Measurements from ENCODE around the gene AOC1.

The AOC1 gene

DNA sequence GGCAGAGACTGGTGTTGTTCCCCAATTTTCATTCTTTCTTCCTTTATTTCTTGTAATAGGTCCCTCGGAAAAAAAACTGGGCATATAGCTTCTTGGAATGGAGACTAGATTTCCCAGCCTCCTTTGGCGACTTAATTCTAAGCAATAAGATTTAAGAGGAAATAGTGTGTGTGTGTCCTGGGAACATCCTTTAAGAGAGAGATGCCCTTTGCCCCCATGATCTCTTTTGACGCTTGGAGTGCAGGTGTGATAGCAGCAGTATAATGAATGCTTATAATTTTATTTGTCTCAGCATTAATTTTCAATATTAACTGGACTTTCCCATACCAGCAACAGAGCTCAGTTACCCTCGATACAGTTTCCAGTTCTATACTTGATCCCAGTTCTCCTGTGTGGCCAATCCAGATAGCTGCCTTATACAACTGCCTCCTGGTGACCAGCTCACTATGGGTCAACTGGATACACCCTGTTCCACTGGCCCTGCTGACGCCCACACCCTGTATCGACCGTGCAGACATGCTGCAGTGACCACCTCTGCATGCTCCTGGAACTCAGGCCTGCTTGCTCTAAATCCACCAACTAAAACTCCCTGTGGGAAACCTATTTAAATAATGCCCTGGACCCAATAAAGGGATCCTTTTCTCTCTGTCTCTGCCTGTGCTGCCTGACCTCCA, 37.9 kb upstream of the AOC1 start:
- Histone ChIP-seq H3K9me3 (ENCODE audit: insufficient read depth, low read length) (peaks cover 7% of the 10 kb centered on the region), H3K9ac (ENCODE audit: insufficient read length, low read depth) (no peak overlapping the region), H3K4me1 (ENCODE audit: insufficient read depth, insufficient read length) (no peaks in the 10 kb centered on the region), H3K36me3 (ENCODE audit: insufficient read depth, insufficient read length, low read length) (no peaks in the 10 kb centered on the region), H3K27me3 (ENCODE audit: insufficient read depth, insufficient read length) (no peaks in the 10 kb centered on the region), H3K4me3 (ENCODE audit: insufficient read length, low read depth) (no peak overlapping the region)
- no peak for TF ChIP-seq ZNF274 (IDR thresholded peaks at IDR 0.05; ENCODE audit: low read depth, low read length)
- no peak for TF ChIP-seq YY1 (IDR thresholded peaks at IDR 0.05; ENCODE audit: insufficient read depth, insufficient read length)
- no peak for TF ChIP-seq SUZ12 (IDR thresholded peaks at IDR 0.05; ENCODE audit: extremely low read depth, insufficient read depth, insufficient read length)
- no peak for DNase-seq (ENCODE audit: low read depth, low spot score)

DNA sequence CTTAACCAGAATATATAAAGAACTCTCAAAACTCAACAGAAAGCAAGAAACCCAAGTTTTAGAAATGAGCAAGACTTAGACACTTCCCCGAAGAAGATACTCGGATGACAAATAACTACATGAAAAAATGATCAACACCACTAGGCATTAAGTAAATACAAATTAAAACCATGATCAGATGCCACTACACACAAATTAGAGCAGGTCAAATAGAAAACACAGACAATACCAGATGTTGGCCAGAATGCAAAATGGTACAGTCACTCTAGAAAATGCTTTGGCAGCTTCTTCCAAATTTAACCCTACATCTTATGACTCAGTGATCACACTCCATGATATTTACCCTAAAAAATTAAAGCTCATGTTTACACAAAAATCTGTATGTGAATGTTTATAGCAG, 33.3 kb upstream of the AOC1 start:
- H3K9ac ChIP-seq (ENCODE audit: insufficient read length, low read depth), result no peak overlapping the region
- TF ChIP-seq SUZ12 (IDR thresholded peaks at IDR 0.05; ENCODE audit: extremely low read depth, insufficient read depth, insufficient read length) (no peak), YY1 (IDR thresholded peaks at IDR 0.05; ENCODE audit: insufficient read depth, insufficient read length) (no peak), ZNF274 (IDR thresholded peaks at IDR 0.05; ENCODE audit: low read depth, low read length) (no peak)

DNA sequence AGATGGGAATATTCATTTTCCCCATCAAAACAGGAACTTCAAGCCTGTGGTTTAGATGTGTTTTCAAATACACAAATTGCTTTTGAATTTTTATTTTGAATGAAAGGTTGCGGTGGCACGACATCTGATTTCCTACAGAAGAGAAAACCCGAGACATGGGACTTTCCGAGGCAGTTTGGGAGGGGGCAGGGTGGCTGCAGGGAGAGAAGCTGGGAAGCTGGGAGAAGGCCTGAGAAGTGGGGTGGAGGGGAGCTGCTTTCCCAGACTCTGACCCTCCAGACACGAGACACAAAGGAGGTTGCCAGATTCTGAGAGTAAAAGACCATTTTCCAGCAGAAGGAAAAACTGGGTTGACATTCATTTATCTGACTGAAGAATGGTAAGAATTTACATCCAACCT, 32.2 kb upstream of the AOC1 start:
- H3K4me3 ChIP-seq (ENCODE audit: insufficient read length, low read depth), result no peak overlapping the region
- no peaks in the 10 kb centered on the region for H3K27me3 ChIP-seq (ENCODE audit: insufficient read depth, insufficient read length)
- DNase-seq (ENCODE audit: low read depth, low spot score), result no peak
- H3K9ac ChIP-seq (ENCODE audit: insufficient read length, low read depth), result no peak overlapping the region
- TF ChIP-seq SUZ12 (IDR thresholded peaks at IDR 0.05; ENCODE audit: extremely low read depth, insufficient read depth, insufficient read length) (no peak), ZNF274 (IDR thresholded peaks at IDR 0.05; ENCODE audit: low read depth, low read length) (no peak), YY1 (IDR thresholded peaks at IDR 0.05; ENCODE audit: insufficient read depth, insufficient read length) (no peak)
- H3K9me3 ChIP-seq (ENCODE audit: insufficient read depth, low read length), result peaks cover 7% of the 10 kb centered on the region
- H3K36me3 ChIP-seq (ENCODE audit: insufficient read depth, insufficient read length, low read length), result no peaks in the 10 kb centered on the region
- H3K4me1 ChIP-seq (ENCODE audit: insufficient read depth, insufficient read length), result peaks cover 2% of the 10 kb centered on the region

More for the DNA sequence above, 33.3 kb upstream of the AOC1 start:
- H3K4me1 ChIP-seq (ENCODE audit: insufficient read depth, insufficient read length), result peaks cover 2% of the 10 kb centered on the region
- H3K4me3 ChIP-seq (ENCODE audit: insufficient read length, low read depth), result no peak overlapping the region
- peaks cover 7% of the 10 kb centered on the region for H3K9me3 ChIP-seq (ENCODE audit: insufficient read depth, low read length)
- no peaks in the 10 kb centered on the region for H3K36me3 ChIP-seq (ENCODE audit: insufficient read depth, insufficient read length, low read length)
- no peaks in the 10 kb centered on the region for H3K27me3 ChIP-seq (ENCODE audit: insufficient read depth, insufficient read length)
- DNase-seq (ENCODE audit: low read depth, low spot score), result no peak

DNA sequence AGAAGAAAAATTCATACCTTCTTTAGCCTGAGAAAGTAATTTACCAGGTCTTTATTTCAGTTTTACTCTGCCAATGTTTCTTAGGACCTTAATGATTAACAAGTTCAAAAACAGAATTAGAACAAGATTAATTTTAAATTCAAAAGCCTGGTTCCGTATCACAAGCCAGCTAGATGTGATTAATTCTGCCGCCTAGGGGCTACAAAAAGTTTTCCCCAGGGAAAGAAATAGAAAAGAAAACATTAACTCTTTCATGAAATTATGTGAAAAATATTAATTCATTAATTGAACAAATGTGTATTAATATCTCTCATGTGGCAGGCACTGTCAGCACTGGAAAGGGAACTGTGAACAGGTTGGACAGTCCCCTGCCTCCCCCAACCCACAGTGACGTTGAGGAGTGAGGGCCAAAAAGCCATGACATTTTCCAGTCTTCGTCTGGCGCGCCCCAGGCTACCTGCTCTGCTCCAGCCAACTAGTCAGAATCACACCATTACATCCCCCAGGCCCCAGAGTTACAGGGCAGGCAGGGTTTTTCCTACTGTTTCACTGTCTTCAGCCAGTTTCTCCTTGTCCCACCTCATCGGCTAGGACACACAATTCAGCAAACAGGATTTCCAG, 31.6 kb upstream of the AOC1 start:
- no peak for DNase-seq (ENCODE audit: low read depth, low spot score)
- H3K4me1 ChIP-seq (ENCODE audit: insufficient read depth, insufficient read length), result peaks cover 2% of the 10 kb centered on the region
- no peaks in the 10 kb centered on the region for H3K36me3 ChIP-seq (ENCODE audit: insufficient read depth, insufficient read length, low read length)
- TF ChIP-seq YY1 (IDR thresholded peaks at IDR 0.05; ENCODE audit: insufficient read depth, insufficient read length) (no peak), SUZ12 (IDR thresholded peaks at IDR 0.05; ENCODE audit: extremely low read depth, insufficient read depth, insufficient read length) (no peak), ZNF274 (IDR thresholded peaks at IDR 0.05; ENCODE audit: low read depth, low read length) (no peak)
- no peak overlapping the region for H3K4me3 ChIP-seq (ENCODE audit: insufficient read length, low read depth)
- H3K9me3 ChIP-seq (ENCODE audit: insufficient read depth, low read length), result peaks cover 7% of the 10 kb centered on the region
- H3K27me3 ChIP-seq (ENCODE audit: insufficient read depth, insufficient read length), result no peaks in the 10 kb centered on the region
- no peak overlapping the region for H3K9ac ChIP-seq (ENCODE audit: insufficient read length, low read depth)

DNA sequence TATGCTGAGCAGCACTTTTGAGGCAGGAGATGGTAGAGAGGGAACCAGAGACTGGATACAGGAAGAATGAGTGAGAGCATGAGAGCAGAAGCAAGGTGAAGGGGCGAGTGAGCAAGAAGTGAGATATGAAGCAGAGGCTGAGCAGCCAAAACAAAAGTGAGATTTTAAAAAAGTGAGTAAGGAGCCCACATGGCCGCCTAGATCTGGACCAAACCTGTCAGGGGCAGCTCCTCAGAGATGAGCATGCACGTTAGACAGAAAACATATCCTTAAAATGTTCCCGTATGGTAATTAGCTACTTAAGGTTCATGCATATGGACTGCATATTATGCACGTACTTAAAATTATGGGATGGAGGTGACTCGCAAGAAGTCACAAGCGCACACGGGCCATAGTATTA, 29.3 kb upstream of the AOC1 start:
- H3K4me1 ChIP-seq (ENCODE audit: insufficient read depth, insufficient read length), result peaks cover 2% of the 10 kb centered on the region
- DNase-seq (ENCODE audit: low read depth, low spot score), result no peak
- no peaks in the 10 kb centered on the region for H3K36me3 ChIP-seq (ENCODE audit: insufficient read depth, insufficient read length, low read length)
- no peak overlapping the region for H3K9ac ChIP-seq (ENCODE audit: insufficient read length, low read depth)
- H3K9me3 ChIP-seq (ENCODE audit: insufficient read depth, low read length), result no peaks in the 10 kb centered on the region
- no peak overlapping the region for H3K4me3 ChIP-seq (ENCODE audit: insufficient read length, low read depth)
- no peak for TF ChIP-seq SUZ12 (IDR thresholded peaks at IDR 0.05; ENCODE audit: extremely low read depth, insufficient read depth, insufficient read length)
- TF ChIP-seq ZNF274 (IDR thresholded peaks at IDR 0.05; ENCODE audit: low read depth, low read length), result no peak
- TF ChIP-seq YY1 (IDR thresholded peaks at IDR 0.05; ENCODE audit: insufficient read depth, insufficient read length), result no peak
- no peaks in the 10 kb centered on the region for H3K27me3 ChIP-seq (ENCODE audit: insufficient read depth, insufficient read length)

DNA sequence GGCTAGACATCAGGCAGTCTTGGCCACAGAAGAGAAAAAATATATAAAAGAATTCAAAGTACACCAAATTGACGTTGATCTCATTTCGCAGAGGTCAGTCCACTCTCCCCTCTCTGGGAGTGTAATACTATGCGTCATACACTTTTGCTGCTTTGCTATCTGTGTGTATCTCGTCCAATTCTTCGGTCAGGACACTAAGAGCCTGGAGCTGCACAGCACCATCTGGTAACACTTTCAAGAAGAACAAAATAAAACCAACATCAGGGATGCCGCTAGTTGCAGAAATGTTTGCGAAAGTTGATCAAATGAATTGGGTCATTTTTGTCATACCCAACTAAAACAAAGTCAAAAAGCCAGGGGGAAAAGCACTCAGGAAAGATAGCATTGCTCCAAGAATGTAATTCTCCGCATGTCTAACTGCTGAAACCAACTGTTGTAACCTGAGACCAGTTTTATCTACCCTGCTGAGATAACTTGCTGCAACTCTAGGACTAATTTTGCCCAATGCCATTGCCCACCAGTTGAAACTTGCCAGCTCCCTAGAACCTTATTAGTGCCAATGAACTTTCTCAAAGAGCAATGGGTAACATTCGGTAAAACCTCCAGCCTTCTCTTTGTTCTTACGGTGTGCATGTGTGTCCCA, 28.7 kb upstream of the AOC1 start:
- Histone ChIP-seq H3K27me3 (ENCODE audit: insufficient read depth, insufficient read length) (no peaks in the 10 kb centered on the region), H3K36me3 (ENCODE audit: insufficient read depth, insufficient read length, low read length) (no peaks in the 10 kb centered on the region)

More for the DNA sequence above, 28.7 kb upstream of the AOC1 start:
- no peak for TF ChIP-seq YY1 (IDR thresholded peaks at IDR 0.05; ENCODE audit: insufficient read depth, insufficient read length)
- no peak for TF ChIP-seq ZNF274 (IDR thresholded peaks at IDR 0.05; ENCODE audit: low read depth, low read length)
- H3K4me1 ChIP-seq (ENCODE audit: insufficient read depth, insufficient read length), result peaks cover 2% of the 10 kb centered on the region
- H3K9ac ChIP-seq (ENCODE audit: insufficient read length, low read depth), result no peak overlapping the region
- H3K4me3 ChIP-seq (ENCODE audit: insufficient read length, low read depth), result no peak overlapping the region
- no peak for DNase-seq (ENCODE audit: low read depth, low spot score)
- no peaks in the 10 kb centered on the region for H3K9me3 ChIP-seq (ENCODE audit: insufficient read depth, low read length)

Data from NT2/D1 (cell line).